Measurements from ENCODE around the gene ZNF586. TPM values are rescaled to one million over a fixed set of nuclear protein-coding genes. Genes with fewer than 3 reads are reported as not detected.
A peak's percentile ranks its signal among the peaks of the same experiment; 100 is the strongest.
"Not testable (repeated sequence)": the region's sequence is repeated elsewhere in the genome, so short reads cannot be mapped to it uniquely, and the experiment has no call there.

The ZNF586 gene
- total RNA-seq, 1 experiment from 2014 or later: 13.2 TPM

GRCh38 chr19:57812226-57812625 is 42.8 kb downstream of the ZNF586 start:
- Histone ChIP-seq H3K27ac (ENCODE audit: low read length) (no peak overlapping the region), H3K9me3 (ENCODE audit: low read length) (no peaks in the 10 kb centered on the region), H3K27me3 (ENCODE audit: low read length) (no peaks in the 10 kb centered on the region), H2AFZ (ENCODE audit: low read length) (no peak overlapping the region), H3F3A (ENCODE audit: low read length, unreplicated experiment) (no peaks in the 10 kb centered on the region), H3K36me3 (ENCODE audit: low read depth, low read length) (peaks cover 20% of the 10 kb centered on the region), H3K4me2 (ENCODE audit: low read length) (no peak overlapping the region), H3K79me2 (ENCODE audit: low read length) (peaks cover 31% of the 10 kb centered on the region), H4K20me1 (ENCODE audit: low read length) (no peaks in the 10 kb centered on the region), H3K9me2 (replicated peaks; ENCODE audit: low read length) (no peaks in the 10 kb centered on the region), H3K4me3 (ENCODE audit: low read length) (no peak overlapping the region), H3K4me1 (ENCODE audit: insufficient read depth, low read length) (peaks cover 10% of the 10 kb centered on the region), H3K9ac (ENCODE audit: low read length) (no peak overlapping the region)
- ATAC-seq: no peak
- ChIA-PET CTCF (no interaction called here), POLR2A (ENCODE audit: unreplicated experiment) (interaction anchor here (0.6 kb wide), 1 partner anchor 87 kb away, joined by 4 read pairs; no protein-coding TSS in a partner anchor)
- DNase-seq: no peak
- no TSS peak for BruUV-seq (replicated peaks)
- no peak for TF ChIP-seq EZH2 (IDR thresholded peaks at IDR 0.05; ENCODE audit: low read length, unreplicated experiment)
- intact Hi-C loops (cut with micrococcal nuclease): loop anchor here (10.0 kb wide), 2 partner anchors 177 to 343 kb away; partner anchors contain the start of genes ZNF211 and ZNF329

DNA sequence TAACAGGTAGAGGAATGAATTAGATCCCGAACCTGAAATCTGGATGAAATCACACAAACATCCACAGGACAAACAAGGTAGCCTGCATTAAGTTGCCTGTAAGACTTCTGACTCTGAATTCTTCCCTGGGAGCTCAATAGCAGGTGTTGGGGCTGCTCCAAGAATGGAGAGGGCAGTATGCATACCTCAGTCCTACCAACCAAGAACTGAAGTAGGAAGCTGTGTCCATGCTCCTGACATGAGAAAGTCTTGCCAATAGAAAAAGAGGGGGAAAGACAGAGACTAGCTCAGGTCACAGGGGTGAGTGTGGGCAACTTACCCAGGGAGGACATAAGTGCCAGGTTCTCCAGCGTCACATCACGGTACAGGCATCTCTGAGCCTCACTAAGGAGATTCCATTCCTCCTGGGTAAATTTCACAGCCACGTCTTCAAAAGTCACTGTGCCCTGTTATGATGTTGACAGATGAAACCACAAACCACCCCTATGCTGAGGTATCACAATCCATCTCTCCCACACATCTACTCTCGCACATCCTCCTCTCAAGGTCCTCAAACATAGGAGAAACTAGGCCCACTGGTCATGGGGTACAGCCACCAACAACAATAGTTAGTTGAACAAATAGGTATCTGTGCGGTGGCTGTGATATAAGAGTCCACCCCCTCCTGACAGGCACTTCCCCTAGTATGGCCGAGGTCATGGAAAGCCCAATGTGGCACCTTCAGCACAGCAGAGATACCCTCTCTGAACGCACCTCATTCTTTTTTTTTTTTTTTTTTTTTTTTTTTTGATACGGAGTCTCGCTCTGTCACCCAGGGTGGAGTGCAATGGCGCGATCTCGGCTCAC is 43.7 kb downstream of the ZNF586 start:
- H4K20me1 ChIP-seq (ENCODE audit: low read length); H3K4me1 ChIP-seq (ENCODE audit: insufficient read depth, low read length); H2AFZ ChIP-seq (ENCODE audit: low read length); H3K9me3 ChIP-seq (ENCODE audit: low read length); BruUV-seq (replicated peaks); ATAC-seq; CTCF ChIA-PET; DNase-seq; H3F3A ChIP-seq (ENCODE audit: low read length, unreplicated experiment); H3K27me3 ChIP-seq (ENCODE audit: low read length); H3K9me2 ChIP-seq (replicated peaks; ENCODE audit: low read length): not testable (repeated sequence)
- peak overlapping the region; percentile 98 for H3K4me2 ChIP-seq (ENCODE audit: low read length)
- H3K79me2 ChIP-seq (ENCODE audit: low read length): peaks cover 31% of the 10 kb centered on the region
- peaks cover 19% of the 10 kb centered on the region for H3K36me3 ChIP-seq (ENCODE audit: low read depth, low read length)
- intact Hi-C loops (cut with micrococcal nuclease): loop anchor here (10.0 kb wide), 2 partner anchors 178 to 342 kb away; partner anchors contain the start of genes ZNF211 and ZNF329
- 0 out of 2 replicates have a peak overlapping the region, but pooled peaks have one; percentile 22 for H3K27ac ChIP-seq (ENCODE audit: low read length)
- POLR2A ChIA-PET (ENCODE audit: unreplicated experiment): interaction anchor here (0.6 kb wide), 1 partner anchor 88 kb away, joined by 4 read pairs; no protein-coding TSS in a partner anchor
- peak overlapping the region; percentile 79 for H3K9ac ChIP-seq (ENCODE audit: low read length)
- peak overlapping the region; percentile 80 for H3K4me3 ChIP-seq (ENCODE audit: low read length)

GRCh38 chr19:57813919-57814504 is 44.5 kb downstream of the ZNF586 start:
- no TSS peak for BruUV-seq (replicated peaks)

More at GRCh38 chr19:57813919-57814504, 44.5 kb downstream of the ZNF586 start:
- CTCF ChIA-PET: no interaction called here
- Histone ChIP-seq H3F3A (ENCODE audit: low read length, unreplicated experiment) (no peaks in the 10 kb centered on the region), H3K4me3 (ENCODE audit: low read length) (peak overlapping the region; percentile 80), H3K27me3 (ENCODE audit: low read length) (no peaks in the 10 kb centered on the region), H4K20me1 (ENCODE audit: low read length) (no peaks in the 10 kb centered on the region), H3K27ac (ENCODE audit: low read length) (peak overlapping the region; percentile 22), H3K9ac (ENCODE audit: low read length) (peak overlapping the region; percentile 79), H3K4me2 (ENCODE audit: low read length) (peak overlapping the region; percentile 98), H3K9me2 (replicated peaks; ENCODE audit: low read length) (no peaks in the 10 kb centered on the region), H3K36me3 (ENCODE audit: low read depth, low read length) (peaks cover 15% of the 10 kb centered on the region; the same call in 1 of the 2 replicates), H3K4me1 (ENCODE audit: insufficient read depth, low read length) (peaks cover 10% of the 10 kb centered on the region), H2AFZ (ENCODE audit: low read length) (peak overlapping the region; percentile 67), H3K9me3 (ENCODE audit: low read length) (no peaks in the 10 kb centered on the region), H3K79me2 (ENCODE audit: low read length) (peaks cover 31% of the 10 kb centered on the region)
- POLR2A ChIA-PET (ENCODE audit: unreplicated experiment): no interaction called here
- peak; percentile 44 for ATAC-seq
- TF ChIP-seq CTCF (conservative IDR thresholded peaks at IDR 0.05; ENCODE audit: low read depth, low read length): no peak
- no peak for TF ChIP-seq EZH2phosphoT487 (IDR thresholded peaks at IDR 0.05; ENCODE audit: borderline replicate concordance, low read length)
- no peak for TF ChIP-seq EZH2 (IDR thresholded peaks at IDR 0.05; ENCODE audit: low read length, unreplicated experiment)
- intact Hi-C loops (cut with micrococcal nuclease): loop anchor here (2.0 to 10.0 kb wide), 3 partner anchors 67 to 341 kb away; partner anchors contain the start of genes ZNF211, ZNF329 and ZNF776
- peak; percentile 58 for DNase-seq
